Chondrocyte (in vitro differentiated cells): Measurements from ENCODE around the gene OLFM2. TPM values are rescaled to one million over a fixed set of nuclear protein-coding genes. Genes with fewer than 3 reads are reported as not detected.

ENCODE experiments used
- DNase-seq: peaks from one replicate; pipeline ENCODE4 v3.0.0; 2021; ENCODE audit warnings: mixed read lengths, low spot score
- H3K27ac Mint-ChIP-seq: one replicate; pipeline ENCODE4 v1.8.0; 2021; ENCODE audit warnings: mild to moderate bottlenecking, moderate library complexity, mixed read lengths; ENCODE audit not compliant: unreplicated experiment
- H3K27me3 Mint-ChIP-seq: 2 replicates; pipeline ENCODE4 v1.8.0; 2021; ENCODE audit warnings: low read depth, mixed read lengths
- H3K36me3 Mint-ChIP-seq: 2 replicates; pipeline ENCODE4 v1.8.0; 2021; ENCODE audit warnings: low read depth, mixed read lengths
- H3K4me1 Mint-ChIP-seq: 2 replicates; pipeline ENCODE4 v1.8.0; 2021; ENCODE audit warnings: low read depth, mild to moderate bottlenecking, mixed read lengths
- H3K4me3 Mint-ChIP-seq: one replicate; pipeline ENCODE4 v1.8.0; 2021; ENCODE audit warnings: mild to moderate bottlenecking, moderate library complexity, mixed read lengths; ENCODE audit not compliant: unreplicated experiment
- H3K9me3 Mint-ChIP-seq: 2 replicates; pipeline ENCODE4 v1.8.0; 2021; ENCODE audit warnings: low read depth, mixed read lengths
- total RNA-seq: library from RNA; stranded (reverse); gene quantifications from 3 replicates; pipeline ENCODE4 v1.2.1, GENCODE V29; 2021
- TF ChIP-seq, protein P1 (sequence below): fragments of 200-600 bp; sonication (generic); IDR thresholded peaks from 2 replicates; pipeline ENCODE4 v1.5.0; 2021; ENCODE audit warnings: antibody characterized with exemption, mild to moderate bottlenecking, moderate library complexity

The OLFM2 gene
- total RNA-seq, 1 donor from 2014 or later: 67.9 TPM

DNA sequence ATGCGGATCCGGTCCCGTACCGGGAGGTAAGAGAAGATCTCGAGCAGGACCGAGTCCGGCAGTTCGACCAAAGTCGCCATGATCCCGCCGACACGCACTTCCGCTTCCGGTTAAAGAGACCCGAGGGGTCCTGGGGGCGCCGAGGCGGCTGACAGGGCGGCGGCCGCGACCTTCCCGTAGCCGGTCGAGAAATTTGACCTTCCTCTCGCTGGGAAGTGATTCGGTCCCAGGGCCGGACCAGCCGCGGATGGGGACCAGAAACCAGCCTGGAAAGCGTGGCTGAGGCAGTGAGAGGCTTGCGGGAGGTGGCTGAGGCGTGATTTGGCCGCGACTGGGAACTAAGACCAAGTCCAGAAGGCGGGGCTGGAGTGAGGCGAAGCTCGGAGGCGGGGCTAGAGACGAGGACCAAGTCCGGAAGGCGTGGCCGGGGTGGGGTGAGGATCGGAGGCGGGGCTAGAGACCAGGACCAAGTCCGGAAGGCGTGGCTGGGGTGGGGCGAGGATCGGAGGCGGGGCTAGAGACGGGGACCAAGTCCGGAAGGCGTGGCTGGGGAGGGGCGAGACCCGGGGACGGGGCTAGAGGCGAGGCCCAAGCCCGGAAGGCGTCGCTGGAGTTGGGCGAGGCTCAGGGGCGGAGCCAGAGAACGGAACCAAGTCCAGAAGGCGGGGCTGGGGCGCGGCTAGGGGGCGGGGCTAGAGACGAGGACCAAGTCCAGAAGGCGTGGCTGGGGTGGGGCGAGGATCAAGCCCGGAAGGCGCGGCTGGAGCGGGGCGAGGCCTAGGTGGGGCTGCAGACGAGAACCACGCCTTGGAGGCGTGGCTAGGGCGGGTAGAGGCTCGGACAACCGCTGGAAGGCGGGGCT is 117.3 kb downstream of the OLFM2 start, which contains the start of gene FBXL12:
TSS of gene FBXL12 (minus strand) at position 346 of the 862 bp plus-strand sequence. CDS start at position 80, 266 bp downstream.
- peak within 1 kb of the TSS; percentile 89 for H3K4me3 Mint-ChIP-seq
- peak within 1 kb of the TSS; percentile 96 for H3K27ac Mint-ChIP-seq
- no peaks in the 10 kb centered on the region for H3K27me3 Mint-ChIP-seq
- peak; percentile 100 for DNase-seq
- H3K9me3 Mint-ChIP-seq: no peaks in the 10 kb centered on the region
- peaks cover 4% of the 10 kb centered on the region for H3K36me3 Mint-ChIP-seq
- TF ChIP-seq, protein P1, sequence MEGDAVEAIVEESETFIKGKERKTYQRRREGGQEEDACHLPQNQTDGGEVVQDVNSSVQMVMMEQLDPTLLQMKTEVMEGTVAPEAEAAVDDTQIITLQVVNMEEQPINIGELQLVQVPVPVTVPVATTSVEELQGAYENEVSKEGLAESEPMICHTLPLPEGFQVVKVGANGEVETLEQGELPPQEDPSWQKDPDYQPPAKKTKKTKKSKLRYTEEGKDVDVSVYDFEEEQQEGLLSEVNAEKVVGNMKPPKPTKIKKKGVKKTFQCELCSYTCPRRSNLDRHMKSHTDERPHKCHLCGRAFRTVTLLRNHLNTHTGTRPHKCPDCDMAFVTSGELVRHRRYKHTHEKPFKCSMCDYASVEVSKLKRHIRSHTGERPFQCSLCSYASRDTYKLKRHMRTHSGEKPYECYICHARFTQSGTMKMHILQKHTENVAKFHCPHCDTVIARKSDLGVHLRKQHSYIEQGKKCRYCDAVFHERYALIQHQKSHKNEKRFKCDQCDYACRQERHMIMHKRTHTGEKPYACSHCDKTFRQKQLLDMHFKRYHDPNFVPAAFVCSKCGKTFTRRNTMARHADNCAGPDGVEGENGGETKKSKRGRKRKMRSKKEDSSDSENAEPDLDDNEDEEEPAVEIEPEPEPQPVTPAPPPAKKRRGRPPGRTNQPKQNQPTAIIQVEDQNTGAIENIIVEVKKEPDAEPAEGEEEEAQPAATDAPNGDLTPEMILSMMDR: no peak
- peaks cover 39% of the 10 kb centered on the region for H3K4me1 Mint-ChIP-seq

DNA sequence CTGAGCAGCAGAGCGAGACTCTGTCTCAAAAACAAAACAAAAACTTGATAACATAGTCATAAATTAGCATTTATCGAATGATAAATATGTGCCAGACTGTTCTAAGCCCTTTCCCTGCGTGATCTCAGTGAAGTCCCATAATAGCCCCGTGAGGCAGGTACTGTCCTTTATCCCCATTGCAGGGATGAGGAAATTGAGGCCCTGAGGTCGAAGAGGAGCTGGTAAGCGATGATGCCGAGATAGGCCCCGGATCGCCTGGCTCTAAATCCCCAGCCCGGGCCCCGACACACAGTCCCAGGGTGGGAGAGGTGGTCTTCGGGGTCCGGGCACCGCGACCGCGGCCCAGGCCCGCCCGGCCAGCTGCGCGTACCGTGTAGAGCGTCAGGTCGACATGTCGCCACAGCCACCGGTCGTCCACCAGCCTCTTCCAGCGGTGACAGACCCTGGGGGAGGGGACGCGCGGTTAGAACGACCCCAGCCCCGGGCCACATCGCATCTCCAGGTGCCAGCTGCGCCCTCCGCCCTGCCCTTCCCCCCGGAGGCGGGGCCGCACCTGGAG is 118.1 kb downstream of the OLFM2 start:
- TF ChIP-seq, protein P1: no peak
- Mint-ChIP-seq H3K4me1 (peaks cover 36% of the 10 kb centered on the region), H3K27me3 (no peaks in the 10 kb centered on the region), H3K4me3 (peak overlapping the region; percentile 89), H3K27ac (peak overlapping the region; percentile 96), H3K9me3 (no peaks in the 10 kb centered on the region), H3K36me3 (peaks cover 5% of the 10 kb centered on the region)
- DNase-seq: no peak

DNA sequence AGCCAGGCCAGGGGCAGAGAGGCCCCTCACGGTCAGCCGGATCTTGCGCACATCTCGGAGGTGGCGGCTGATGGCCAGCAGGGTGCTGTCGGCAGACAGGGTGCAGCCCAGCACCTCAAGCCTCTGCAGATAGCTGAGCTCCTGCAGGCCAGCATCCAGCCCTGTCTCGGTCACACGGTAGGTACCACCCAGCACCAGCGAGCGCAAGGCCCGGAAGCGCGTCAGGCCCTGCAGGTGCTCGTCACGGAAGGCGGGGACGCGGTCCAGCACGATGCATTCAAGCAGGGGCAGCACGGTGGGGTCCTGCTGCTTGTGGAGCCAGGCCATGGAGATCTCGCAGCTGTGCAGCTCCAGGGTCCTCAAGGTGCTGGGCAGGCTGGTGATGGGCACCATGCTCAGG is 125.2 kb downstream of the OLFM2 start:
- H3K4me3 Mint-ChIP-seq: no peak overlapping the region
- H3K27me3 Mint-ChIP-seq: no peaks in the 10 kb centered on the region
- peaks cover 21% of the 10 kb centered on the region for H3K36me3 Mint-ChIP-seq
- TF ChIP-seq, protein P1: no peak
- peaks cover 6% of the 10 kb centered on the region for H3K4me1 Mint-ChIP-seq
- no peak overlapping the region for H3K27ac Mint-ChIP-seq
- DNase-seq: no peak
- H3K9me3 Mint-ChIP-seq: no peaks in the 10 kb centered on the region

DNA sequence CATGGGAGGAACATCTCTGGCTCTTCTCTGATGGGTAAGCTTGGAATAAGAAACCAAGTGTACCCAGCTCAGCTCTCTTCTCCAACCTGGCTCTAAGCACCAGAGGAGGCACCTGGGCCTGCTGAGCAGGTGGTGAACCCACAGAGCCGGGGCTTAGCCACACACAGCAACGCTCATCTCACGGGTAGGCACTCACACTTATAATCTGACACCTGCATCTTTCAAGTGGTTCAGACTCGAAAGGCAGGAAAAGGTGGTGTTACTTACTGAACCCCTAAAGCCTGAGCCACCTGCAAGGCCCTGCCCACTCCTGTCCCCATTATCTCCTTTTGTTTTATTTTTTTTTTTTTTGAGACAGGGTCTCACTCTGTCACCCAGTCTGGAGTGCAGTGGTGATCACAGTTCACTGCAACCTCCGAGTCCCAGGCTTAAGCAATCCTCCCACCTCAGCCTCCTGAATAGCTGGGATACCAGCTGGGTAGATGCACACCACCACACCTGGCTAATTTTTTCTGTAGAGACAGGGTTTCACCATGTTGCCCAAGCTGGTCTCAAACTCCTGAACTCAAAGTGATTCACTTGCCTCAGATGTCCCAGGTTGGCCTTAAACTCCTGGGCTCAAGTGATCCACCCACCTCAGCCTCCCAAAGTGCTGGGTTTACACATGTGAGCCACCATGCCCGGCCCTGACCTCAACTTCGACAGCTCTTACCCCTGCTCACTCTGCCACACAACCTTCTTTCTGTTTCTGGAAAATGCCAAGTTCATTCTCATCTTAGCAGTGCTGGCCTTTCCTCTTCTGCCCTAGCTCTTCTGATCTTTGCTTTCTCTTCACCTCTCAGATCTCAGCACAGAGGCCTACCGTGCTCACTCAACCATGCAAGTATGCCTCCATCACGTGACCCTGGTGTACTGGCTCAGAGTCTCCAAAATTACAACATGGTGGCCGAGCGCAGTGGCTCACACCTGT is 127.2 kb downstream of the OLFM2 start:
- H3K27me3 Mint-ChIP-seq: no peaks in the 10 kb centered on the region
- H3K4me3 Mint-ChIP-seq: no peak overlapping the region
- no peaks in the 10 kb centered on the region for H3K9me3 Mint-ChIP-seq
- peak overlapping the region; percentile 41 for H3K27ac Mint-ChIP-seq
- DNase-seq: no peak
- TF ChIP-seq, protein P1: no peak
- peaks cover 2% of the 10 kb centered on the region for H3K4me1 Mint-ChIP-seq
- H3K36me3 Mint-ChIP-seq: peaks cover 21% of the 10 kb centered on the region

DNA sequence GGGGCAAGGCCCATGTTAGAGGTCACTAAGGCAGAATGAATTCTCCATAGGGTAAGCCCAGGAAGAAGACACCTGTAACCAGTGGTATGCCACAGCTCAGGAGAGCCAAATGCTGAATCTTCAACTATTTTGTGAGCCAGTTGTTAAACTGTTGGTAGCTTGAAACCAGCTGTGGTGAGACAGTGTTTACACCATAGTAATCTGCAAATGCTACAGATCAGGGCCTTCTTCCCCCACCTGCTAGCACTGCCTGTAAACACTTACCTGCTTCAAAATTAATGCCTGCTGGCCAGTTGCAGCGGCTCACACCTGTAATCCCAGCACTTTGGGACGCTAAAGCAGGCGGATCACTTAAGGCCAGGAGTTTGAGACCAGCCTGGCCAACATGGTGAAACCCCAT is 129.5 kb downstream of the OLFM2 start:
- H3K4me1 Mint-ChIP-seq: peaks cover 2% of the 10 kb centered on the region
- no peaks in the 10 kb centered on the region for H3K27me3 Mint-ChIP-seq
- H3K27ac Mint-ChIP-seq: no peak overlapping the region
- H3K9me3 Mint-ChIP-seq: no peaks in the 10 kb centered on the region
- peaks cover 22% of the 10 kb centered on the region for H3K36me3 Mint-ChIP-seq
- DNase-seq: no peak
- H3K4me3 Mint-ChIP-seq: no peak overlapping the region
- TF ChIP-seq, protein P1: no peak
